RWPE2 (cell line): ENCODE results near the gene GGTA1.

Source experiments
- ATAC-seq: fragments of 200-7000 bp; cut with Tn5 transposase; 3 replicates; pipeline ENCODE4 v1.9.1; 2021; ENCODE audit warnings: low read depth
- DNase-seq: peaks from one replicate; pipeline ENCODE4 v3.0.0-alpha.2; 2020; ENCODE audit warnings: low spot score
- H3K27ac ChIP-seq: fragments of 450-650 bp; 2 replicates; pipeline ENCODE4 v1.5.1; 2017; ENCODE audit warnings: mild to moderate bottlenecking; ENCODE audit not compliant: poor library complexity, severe bottlenecking
- H3K27me3 ChIP-seq: fragments of 250-450 bp; sonication (Bioruptor Pico); 2 replicates; pipeline ENCODE4 v1.5.1; 2021; ENCODE audit warnings: mild to moderate bottlenecking, moderate library complexity; ENCODE audit not compliant: insufficient read depth, poor library complexity, severe bottlenecking
- H3K36me3 ChIP-seq: fragments of 250-450 bp; sonication (Bioruptor Pico); 2 replicates; pipeline ENCODE4 v1.5.1; 2020; ENCODE audit warnings: low read depth, mild to moderate bottlenecking, moderate library complexity
- H3K4me1 ChIP-seq: fragments of 250-450 bp; sonication (Bioruptor Pico); 2 replicates; pipeline ENCODE4 v1.5.1; 2021; ENCODE audit warnings: mild to moderate bottlenecking, moderate library complexity; ENCODE audit not compliant: insufficient read depth, poor library complexity, severe bottlenecking
- H3K4me3 ChIP-seq: fragments of 250-450 bp; sonication (Bioruptor Pico); 2 replicates; pipeline ENCODE4 v1.5.1; 2021; ENCODE audit warnings: mild to moderate bottlenecking, moderate library complexity; ENCODE audit not compliant: severe bottlenecking
- H3K9me3 ChIP-seq: fragments of 250-450 bp; sonication (Bioruptor Pico); 2 replicates; pipeline ENCODE4 v1.5.1; 2021; ENCODE audit warnings: mild to moderate bottlenecking, moderate library complexity; ENCODE audit not compliant: severe bottlenecking
- CTCF ChIP-seq: fragments of 450-650 bp; IDR thresholded peaks from one replicate; pipeline ENCODE4 v1.5.1; 2017; ENCODE audit warnings: mild to moderate bottlenecking, moderate library complexity; ENCODE audit not compliant: poor library complexity, severe bottlenecking

The GGTA1 gene

GRCh38 chr9:121453232-121453892 is 46.3 kb downstream of the GGTA1 start:
- ATAC-seq (no peak), DNase-seq (no peak)
- no peaks in the 10 kb centered on the region for H3K9me3 ChIP-seq
- H3K27me3 ChIP-seq = no peaks in the 10 kb centered on the region
- H3K27ac ChIP-seq = no peak overlapping the region
- no peak for TF ChIP-seq CTCF
- H3K36me3 ChIP-seq = no peaks in the 10 kb centered on the region
- H3K4me1 ChIP-seq = no peaks in the 10 kb centered on the region
- H3K4me3 ChIP-seq = no peak overlapping the region

GRCh38 chr9:121452085-121452484 is 47.6 kb downstream of the GGTA1 start:
- H3K27me3 ChIP-seq = no peaks in the 10 kb centered on the region
- no peak for ATAC-seq
- TF ChIP-seq CTCF = no peak

GRCh38 chr9:121451586-121451985 is 48.1 kb downstream of the GGTA1 start:
- no peaks in the 10 kb centered on the region for H3K9me3 ChIP-seq
- H3K27ac ChIP-seq = no peak overlapping the region
- DNase-seq (no peak), ATAC-seq (no peak)
- H3K27me3 ChIP-seq = no peaks in the 10 kb centered on the region
- H3K36me3 ChIP-seq = no peaks in the 10 kb centered on the region
- TF ChIP-seq CTCF = no peak
- H3K4me1 ChIP-seq = no peaks in the 10 kb centered on the region
- H3K4me3 ChIP-seq = no peak overlapping the region

More at GRCh38 chr9:121452085-121452484, 47.6 kb downstream of the GGTA1 start:
- H3K4me1 ChIP-seq = no peaks in the 10 kb centered on the region
- H3K9me3 ChIP-seq = no peaks in the 10 kb centered on the region
- no peak overlapping the region for H3K4me3 ChIP-seq
- H3K27ac ChIP-seq = no peak overlapping the region
- H3K36me3 ChIP-seq = no peaks in the 10 kb centered on the region
- DNase-seq = no peak

- no peaks in the 10 kb centered on the region for H3K9me3 ChIP-seq
- no peaks in the 10 kb centered on the region for H3K36me3 ChIP-seq
- no peak overlapping the region for H3K4me3 ChIP-seq
- H3K27me3 ChIP-seq = no peaks in the 10 kb centered on the region
- no peak for DNase-seq
- ATAC-seq = no peak
- no peak for TF ChIP-seq CTCF
- no peak overlapping the region for H3K27ac ChIP-seq
- no peaks in the 10 kb centered on the region for H3K4me1 ChIP-seq
Observed at GRCh38 chr9:121450241-121450640, 49.4 kb downstream of the GGTA1 start.

GRCh38 chr9:121449786-121450185 is 49.9 kb downstream of the GGTA1 start:
- H3K27ac ChIP-seq = no peak overlapping the region
- no peaks in the 10 kb centered on the region for H3K27me3 ChIP-seq
- ATAC-seq = no peak
- H3K36me3 ChIP-seq = no peaks in the 10 kb centered on the region
- H3K9me3 ChIP-seq = no peaks in the 10 kb centered on the region
- DNase-seq = no peak
- no peak for TF ChIP-seq CTCF
- no peak overlapping the region for H3K4me3 ChIP-seq
- no peaks in the 10 kb centered on the region for H3K4me1 ChIP-seq
